Measurements from ENCODE around the gene FNDC3B. TPM values are rescaled to one million over a fixed set of nuclear protein-coding genes. Genes with fewer than 3 reads are reported as not detected.

Gene FNDC3B
- total RNA-seq, 1 donor from 2014 or later: 79.2 TPM

DNA sequence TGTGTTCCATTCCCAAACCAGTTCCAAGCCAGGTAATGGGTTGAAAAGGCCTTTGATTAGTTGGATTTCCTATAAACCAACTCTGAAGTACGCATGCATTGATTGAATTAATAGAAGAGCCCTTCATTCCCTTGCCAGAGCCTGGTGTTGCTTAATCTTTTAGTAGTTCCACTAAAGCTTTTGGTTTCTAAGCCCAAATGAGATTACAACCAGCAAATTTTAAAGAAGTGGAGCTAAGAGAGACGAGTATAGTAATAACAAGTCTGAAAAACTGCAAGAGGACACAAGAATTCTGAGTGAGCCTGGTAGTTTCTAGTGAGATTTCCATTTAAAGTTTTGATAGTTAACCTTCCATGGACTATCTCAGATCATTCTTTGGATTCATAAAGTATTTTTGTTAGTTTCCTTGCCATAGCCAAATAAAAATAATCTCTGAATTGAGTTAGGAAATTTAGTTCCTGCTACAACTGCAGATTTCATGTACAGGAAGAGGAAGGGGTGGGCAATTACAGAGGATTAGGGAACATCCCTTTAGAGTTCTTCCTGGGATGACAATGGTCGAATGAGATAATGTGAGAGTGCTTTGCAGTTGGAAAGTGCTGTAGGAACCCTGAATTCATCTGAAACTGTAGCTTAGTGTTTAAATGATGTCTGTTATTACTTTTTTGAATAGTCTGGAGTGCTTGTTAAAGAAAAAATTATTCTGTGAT, 136.8 kb downstream of the FNDC3B start:
- Mint-ChIP-seq H3K4me1 (ENCODE audit: unreplicated experiment) (peaks cover 42% of the 10 kb centered on the region), H3K27ac (peak overlapping the region; percentile 8), H3K27me3 (no peaks in the 10 kb centered on the region), H3K4me3 (no peak overlapping the region), H3K9me3 (peaks cover 5% of the 10 kb centered on the region), H3K36me3 (peaks cover 20% of the 10 kb centered on the region)
- TF ChIP-seq CTCF (conservative IDR thresholded peaks at IDR 0.05): no peak
- DNase-seq (ENCODE audit: extremely low spot score, unreplicated experiment): no peak

DNA sequence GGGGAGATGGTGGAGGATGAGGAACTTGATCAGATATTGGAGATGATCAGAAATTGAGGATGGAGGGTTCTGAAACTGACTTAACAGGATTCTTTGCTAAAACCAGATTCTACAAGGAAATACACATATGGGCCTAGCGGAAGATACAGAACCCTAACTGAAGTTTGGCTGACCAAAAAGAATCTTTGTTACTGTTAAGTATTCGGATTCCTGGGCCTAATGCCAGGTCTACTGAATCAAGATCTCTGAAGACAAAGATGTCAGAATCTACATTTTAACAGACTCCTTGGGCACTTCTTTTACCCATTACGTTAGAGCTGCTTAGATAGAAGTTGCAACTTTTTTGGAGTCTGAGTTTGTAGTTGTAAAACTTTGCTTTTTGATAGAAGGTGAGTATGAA, 137.7 kb downstream of the FNDC3B start:
- H3K27ac Mint-ChIP-seq: peak overlapping the region; percentile 8
- H3K4me3 Mint-ChIP-seq: no peak overlapping the region
- no peaks in the 10 kb centered on the region for H3K27me3 Mint-ChIP-seq
- H3K4me1 Mint-ChIP-seq (ENCODE audit: unreplicated experiment): peaks cover 45% of the 10 kb centered on the region
- TF ChIP-seq CTCF (conservative IDR thresholded peaks at IDR 0.05): no peak
- peaks cover 5% of the 10 kb centered on the region for H3K9me3 Mint-ChIP-seq
- H3K36me3 Mint-ChIP-seq: peaks cover 20% of the 10 kb centered on the region
- no peak for DNase-seq (ENCODE audit: extremely low spot score, unreplicated experiment)

- Mint-ChIP-seq H3K4me1 (ENCODE audit: unreplicated experiment) (peaks cover 52% of the 10 kb centered on the region), H3K27me3 (no peaks in the 10 kb centered on the region), H3K27ac (no peak overlapping the region), H3K36me3 (peaks cover 20% of the 10 kb centered on the region), H3K9me3 (peaks cover 5% of the 10 kb centered on the region), H3K4me3 (no peak overlapping the region)
- no peak for TF ChIP-seq CTCF (conservative IDR thresholded peaks at IDR 0.05)
- no peak for DNase-seq (ENCODE audit: extremely low spot score, unreplicated experiment)
These were observed 138.5 kb downstream of the FNDC3B start for GRCh38 chr3:172177803-172178316.

GRCh38 chr3:172179680-172180399, 140.5 kb downstream of the FNDC3B start:
- no peak for TF ChIP-seq CTCF (conservative IDR thresholded peaks at IDR 0.05)
- no peak for DNase-seq (ENCODE audit: extremely low spot score, unreplicated experiment)
- Mint-ChIP-seq H3K27me3 (no peaks in the 10 kb centered on the region), H3K4me1 (ENCODE audit: unreplicated experiment) (peaks cover 47% of the 10 kb centered on the region), H3K4me3 (no peak overlapping the region), H3K9me3 (peaks cover 5% of the 10 kb centered on the region), H3K36me3 (peaks cover 20% of the 10 kb centered on the region), H3K27ac (peak overlapping the region; percentile 3)

- no peak for TF ChIP-seq CTCF (conservative IDR thresholded peaks at IDR 0.05)
- H3K27ac Mint-ChIP-seq: peak overlapping the region; percentile 3
These were observed 141.1 kb downstream of the FNDC3B start for GRCh38 chr3:172180473-172180872.

More at GRCh38 chr3:172180473-172180872, 141.1 kb downstream of the FNDC3B start:
- peaks cover 20% of the 10 kb centered on the region for H3K36me3 Mint-ChIP-seq
- peaks cover 5% of the 10 kb centered on the region for H3K9me3 Mint-ChIP-seq
- H3K4me1 Mint-ChIP-seq (ENCODE audit: unreplicated experiment): peaks cover 46% of the 10 kb centered on the region
- H3K27me3 Mint-ChIP-seq: no peaks in the 10 kb centered on the region
- H3K4me3 Mint-ChIP-seq: no peak overlapping the region
- no peak for DNase-seq (ENCODE audit: extremely low spot score, unreplicated experiment)

All from type B pancreatic cell (in vitro differentiated cells).